UCSD-AML1 (cell line): ENCODE data around the gene FCER1G.

Experiments used
- DNase-seq: peaks from one replicate; lab custom pipeline; 2025; ENCODE audit not compliant: unreplicated experiment; lab: John Stamatoyannopoulos, UW

FCER1G gene

DNA sequence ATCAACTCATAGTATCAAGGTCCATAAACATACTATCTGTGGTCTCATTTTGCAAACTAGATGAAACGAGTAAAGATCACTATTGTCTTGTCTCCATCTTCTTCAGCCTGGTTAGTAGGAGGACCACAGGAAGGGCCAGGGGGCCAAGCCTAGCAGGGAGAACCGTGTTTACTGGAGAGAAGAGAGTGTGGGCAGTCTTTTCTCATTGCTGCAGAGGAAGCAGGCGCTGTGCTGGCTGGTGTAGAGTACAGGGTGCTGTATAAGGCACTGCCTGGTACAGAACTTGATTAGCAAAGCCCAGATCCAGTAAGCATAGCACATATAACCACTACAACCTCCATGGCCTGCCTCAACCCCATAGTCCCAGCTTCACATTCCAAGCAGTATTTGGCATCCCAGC is 27.8 kb upstream of the FCER1G start:
- no peak for DNase-seq

DNA sequence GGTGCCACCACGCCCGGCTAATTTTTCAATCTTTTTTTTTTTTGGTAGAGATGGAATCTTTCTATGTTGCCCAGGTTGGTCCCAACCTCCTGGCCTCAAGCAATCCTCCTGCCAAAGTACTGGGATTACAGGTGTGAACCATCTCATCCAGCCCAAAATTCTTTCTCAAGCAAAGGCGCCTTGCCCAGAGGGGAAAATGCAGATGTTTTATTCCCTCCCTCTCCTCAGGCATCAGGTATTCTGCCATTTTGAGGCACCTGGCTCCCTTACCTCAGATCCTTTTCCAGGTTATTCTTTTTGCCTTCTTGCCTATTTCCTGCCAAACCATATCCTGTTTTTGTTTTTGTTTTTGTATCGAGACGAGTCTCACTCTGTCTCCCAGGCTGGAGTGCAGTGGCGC is 26.7 kb upstream of the FCER1G start:
- DNase-seq = no peak

DNA sequence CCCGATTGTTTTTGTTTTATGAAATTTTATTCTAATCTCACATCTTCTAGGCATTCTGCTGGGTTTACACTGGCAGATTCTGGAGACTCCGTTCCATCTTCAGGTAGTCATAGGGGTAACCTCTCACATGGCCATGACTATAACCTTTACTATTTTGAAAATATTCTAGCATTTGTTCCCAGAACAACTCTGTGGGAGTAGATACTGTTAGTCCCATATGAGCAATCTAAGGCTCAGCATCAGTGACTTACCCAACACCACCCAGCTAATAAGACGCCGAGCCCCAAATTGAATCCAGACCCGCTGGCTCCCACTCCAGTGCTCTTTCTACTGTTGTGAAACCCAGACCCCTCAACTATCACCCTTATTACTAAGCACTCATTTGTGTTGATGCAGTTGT is 26.1 kb upstream of the FCER1G start:
- no peak for DNase-seq

- DNase-seq = no peak
These were observed 24.1 kb upstream of the FCER1G start for GRCh38 chr1:161190962-161191521.

- DNase-seq = no peak
These were observed 23.1 kb upstream of the FCER1G start for GRCh38 chr1:161191971-161192370.

GRCh38 chr1:161192476-161193465 is 22.3 kb upstream of the FCER1G start:
- peak; percentile 60 for DNase-seq

- no peak for DNase-seq
These were observed 21.4 kb upstream of the FCER1G start for GRCh38 chr1:161193561-161194235.

DNA sequence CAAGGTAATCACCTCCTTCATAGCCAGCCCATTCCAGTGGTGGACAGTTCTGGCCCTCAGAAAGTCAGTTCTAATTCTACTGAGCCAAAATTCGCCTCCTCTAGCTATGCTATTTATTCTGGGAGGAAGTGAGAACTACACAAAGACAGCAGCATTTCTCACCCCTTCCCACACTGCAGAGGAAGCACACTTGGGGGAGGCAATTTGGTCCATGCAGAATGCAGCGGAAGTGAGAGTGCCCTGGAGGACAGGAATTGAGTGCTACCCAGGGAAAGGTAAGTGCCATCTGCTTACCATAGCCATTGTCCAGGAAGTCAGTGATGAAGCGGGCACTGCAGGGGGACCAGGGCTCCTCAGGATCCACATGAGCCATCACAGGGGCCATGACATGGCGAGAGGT is 19.9 kb upstream of the FCER1G start:
- no peak for DNase-seq

DNA sequence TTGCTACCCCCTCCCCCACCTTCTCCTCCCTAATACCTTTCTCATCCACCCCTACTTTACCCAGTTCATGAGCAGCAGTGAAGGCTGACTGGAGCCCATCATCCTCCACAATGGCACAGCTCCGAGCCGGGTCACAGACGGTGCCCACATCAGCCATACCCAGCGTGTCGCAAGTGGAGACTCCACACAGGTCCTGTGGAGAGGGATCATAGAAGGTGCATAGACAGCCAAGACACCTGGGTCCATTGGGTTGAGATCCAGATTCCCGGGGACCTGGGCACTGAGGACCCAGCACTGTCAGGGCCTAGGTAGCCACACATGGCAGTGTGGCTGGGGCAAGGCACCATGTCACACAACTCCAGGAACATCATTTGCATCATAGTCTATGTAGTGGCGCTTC is 19.0 kb upstream of the FCER1G start:
- DNase-seq = no peak

- DNase-seq = no peak
These were observed 18.3 kb upstream of the FCER1G start for GRCh38 chr1:161196521-161197451.

DNA sequence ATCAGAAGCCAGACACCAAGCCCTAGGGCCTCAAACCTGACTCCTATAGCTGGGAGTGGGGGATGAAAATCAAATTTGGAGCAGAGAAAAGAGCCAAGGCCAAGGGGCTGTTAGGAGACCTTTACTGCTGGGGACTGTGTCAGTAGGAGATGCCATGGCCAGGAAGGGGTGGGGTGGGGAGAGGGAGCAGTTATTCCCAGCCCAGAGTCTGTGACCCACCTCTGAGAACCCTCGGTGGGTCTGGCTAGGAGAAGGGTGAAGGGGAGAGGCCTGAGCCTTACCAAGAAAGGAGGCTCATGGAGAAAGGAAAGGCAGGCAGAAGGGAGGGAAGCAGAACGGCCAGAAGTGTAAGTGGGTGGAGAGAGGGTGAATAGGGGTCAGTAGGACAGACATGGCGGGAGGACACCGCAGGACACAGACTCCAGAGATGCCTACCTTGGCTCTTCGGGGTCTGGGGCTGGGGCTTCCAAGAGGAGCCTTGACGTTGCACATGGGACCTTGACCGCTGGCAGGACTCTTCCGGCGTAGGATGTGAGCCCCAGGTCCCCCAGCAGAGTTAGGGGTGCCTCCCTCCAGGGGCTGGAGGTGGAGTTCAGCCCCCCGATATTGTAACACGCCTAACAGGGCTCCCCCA is 17.4 kb upstream of the FCER1G start:
- DNase-seq = no peak

DNA sequence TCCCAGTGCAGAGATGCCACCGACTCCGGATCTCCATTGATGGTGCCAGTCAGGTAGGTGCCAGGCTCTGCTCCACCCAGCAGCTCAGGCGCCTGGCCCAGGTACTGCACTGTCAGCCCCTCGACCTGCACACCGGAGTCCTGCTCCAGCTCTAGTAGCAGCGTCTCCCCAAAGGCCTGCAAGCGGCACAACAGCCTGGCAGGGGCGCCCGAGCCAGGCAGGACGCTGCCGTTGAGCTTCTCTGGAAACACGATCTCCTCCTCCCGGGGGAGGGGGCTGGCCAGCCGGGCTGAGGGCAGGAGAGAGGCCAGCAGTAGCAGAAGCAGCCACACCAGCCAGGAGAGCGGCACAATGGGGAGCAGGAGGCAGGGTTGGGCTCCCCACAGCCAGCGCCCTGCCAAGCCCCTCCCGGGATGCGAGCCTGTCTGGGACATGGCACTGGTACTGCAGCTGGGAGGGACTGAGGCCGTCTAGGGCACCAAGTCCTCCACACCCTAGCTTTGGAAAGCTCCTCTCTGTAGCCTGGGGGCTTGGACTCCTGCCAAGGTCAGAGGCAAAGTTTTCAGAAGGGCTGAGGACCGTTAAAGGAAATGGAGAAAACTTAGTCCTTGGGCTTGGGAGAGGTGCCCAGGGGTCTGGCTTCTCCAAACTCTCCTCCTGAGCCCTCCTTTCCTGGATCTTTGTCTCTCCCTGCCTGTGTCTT is 16.8 kb upstream of the FCER1G start:
- DNase-seq = peak; percentile 53

DNA sequence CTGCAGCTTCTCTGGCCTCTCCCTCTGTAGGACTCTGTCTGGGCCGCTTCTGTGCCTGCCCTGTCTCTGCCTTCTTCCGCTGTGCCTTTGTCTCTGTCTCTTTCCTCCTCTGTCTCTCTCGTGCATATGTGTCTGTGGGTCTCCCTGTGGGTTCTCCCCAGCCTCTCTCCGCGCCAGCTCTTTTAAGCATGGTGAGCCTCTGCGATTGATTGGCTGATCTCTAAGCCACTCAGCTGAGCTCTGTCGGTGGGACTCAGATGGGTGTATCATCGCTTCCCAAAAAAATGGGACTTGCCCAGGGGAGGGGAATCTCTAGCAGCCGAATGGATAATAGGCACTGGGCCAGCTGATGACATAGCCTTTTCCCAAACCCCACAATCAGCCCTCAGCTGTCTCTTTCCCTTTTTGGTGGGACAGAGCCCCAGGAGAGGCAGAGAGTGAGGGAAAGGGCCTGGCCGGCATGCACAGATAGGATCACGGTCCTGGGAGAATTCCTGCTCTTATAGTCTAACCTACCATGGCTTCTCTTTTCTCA is 16.1 kb upstream of the FCER1G start, which contains the start of gene ADAMTS4:
Gene ADAMTS4, minus strand, starts transcription at position 158 of the 535 bp plus-strand sequence. CDS start 427 bp downstream, outside the sequence.
- peak; percentile 76 for DNase-seq

DNA sequence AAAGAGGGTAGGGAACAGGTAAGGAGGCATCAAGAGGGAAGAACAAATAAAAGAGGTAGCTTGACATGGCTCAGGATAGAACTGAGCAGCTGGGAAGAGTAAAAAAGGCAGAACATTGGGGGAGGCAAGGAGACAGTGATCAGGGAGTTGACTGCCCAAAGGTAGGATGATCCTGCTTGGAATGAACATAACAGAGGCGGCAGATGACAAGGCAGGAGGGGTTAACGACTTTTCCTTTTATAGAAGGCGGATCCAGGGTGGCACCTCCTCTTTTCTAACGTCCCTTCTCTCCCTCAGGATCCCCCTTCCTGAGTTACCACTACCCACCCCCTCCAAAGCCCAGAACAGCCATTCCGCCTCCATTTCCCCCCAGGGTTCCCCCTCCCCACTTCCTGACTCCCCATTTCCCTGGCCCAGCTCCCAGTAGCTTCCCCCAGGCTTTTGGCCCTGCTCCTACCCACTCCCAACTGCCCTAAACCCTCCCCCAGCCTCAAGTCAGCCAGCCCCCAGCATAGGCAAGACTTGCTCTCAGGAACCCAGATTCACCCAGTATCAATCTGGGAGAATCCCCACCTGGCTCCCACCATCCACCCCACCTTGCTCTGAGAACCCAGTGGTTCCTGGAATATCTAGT is 15.5 kb upstream of the FCER1G start:
- peak; percentile 37 for DNase-seq

DNA sequence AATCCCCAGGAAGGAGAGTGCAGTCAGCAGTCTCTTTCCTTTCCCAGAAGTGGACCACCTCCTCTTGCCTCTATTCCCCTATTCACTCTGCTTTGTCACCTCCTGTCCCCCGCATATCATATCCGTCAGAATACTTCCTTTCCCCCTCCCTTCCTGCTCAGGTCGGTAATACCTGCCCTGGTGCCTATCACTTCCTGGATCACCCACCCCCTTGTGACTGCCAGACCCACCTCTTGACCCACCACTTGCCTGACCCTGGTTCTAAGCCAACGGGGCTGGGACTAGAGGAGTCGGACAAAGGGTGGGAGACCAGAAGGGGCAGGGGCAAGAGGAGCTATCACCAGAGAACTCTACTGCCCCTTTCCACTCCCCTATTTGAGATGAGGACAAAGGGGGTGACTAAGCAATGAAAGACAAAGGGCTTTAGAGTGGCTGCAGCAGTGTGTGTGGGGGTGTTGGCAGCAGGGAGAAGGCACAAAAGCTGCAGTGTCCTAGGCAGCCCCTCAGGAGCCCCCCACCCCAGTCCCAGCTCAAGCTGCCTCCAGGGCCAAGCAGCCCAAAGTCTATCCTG is 14.6 kb upstream of the FCER1G start:
- peak; percentile 69 for DNase-seq

DNA sequence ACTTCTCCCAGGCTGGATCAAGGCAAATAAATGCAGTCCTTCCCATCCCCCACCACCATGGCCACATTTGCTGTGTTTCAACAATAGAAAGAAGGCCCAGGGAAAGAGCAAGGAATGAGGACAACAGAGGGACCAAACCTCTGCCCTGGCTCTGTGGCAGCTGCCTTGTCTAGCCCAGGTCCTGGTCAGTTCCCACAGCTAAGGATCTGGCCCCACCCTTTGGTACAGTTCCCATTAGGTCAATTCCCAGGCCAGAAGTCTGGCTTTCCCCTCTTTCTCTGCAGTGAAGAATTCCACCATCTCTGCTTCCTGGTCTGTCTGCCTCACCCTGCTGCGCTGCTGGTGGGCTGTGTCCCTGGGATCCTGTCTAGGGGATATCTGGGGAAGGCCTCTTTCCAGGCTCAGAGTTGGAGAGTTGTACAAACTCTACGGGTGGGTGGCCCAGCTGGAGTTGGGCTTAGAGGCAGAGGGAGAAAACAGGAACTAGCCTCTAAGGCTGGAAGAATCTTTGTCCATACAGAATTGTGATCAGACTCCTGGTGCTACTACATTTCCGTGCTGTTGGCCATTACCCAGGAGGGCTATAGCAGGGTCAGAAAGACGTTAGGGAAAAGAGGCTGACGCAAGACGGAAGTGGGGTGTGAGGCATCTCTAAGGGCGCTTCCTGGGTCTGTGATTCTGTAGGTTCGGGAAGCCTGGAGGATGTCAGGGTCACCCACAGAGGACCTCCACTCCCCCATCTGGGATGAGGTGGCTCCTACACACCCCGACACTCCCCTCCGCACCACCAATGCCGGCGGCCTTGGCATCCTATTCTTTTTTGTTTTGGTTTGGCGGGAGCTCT is 13.9 kb upstream of the FCER1G start:
- DNase-seq = peak; percentile 76

GRCh38 chr1:161201836-161202712 is 13.0 kb upstream of the FCER1G start, which contains the start of gene NDUFS2:
Gene NDUFS2 (plus strand): TSS chr1:161202367. CDS start chr1:161202386, 19 bp downstream.
- peak; percentile 94 for DNase-seq
